Common myeloid progenitor, CD34-positive (primary cell): ENCODE measurements around the gene FOXO3B. TPM values are rescaled to one million over a fixed set of nuclear protein-coding genes. Genes with fewer than 3 reads are reported as not detected.
A peak's percentile ranks its signal among the peaks of the same experiment; 100 is the strongest.
"Not testable (repeated sequence)": the region's sequence is repeated elsewhere in the genome, so short reads cannot be mapped to it uniquely, and the experiment has no call there.

Source experiments
- CTCF ChIA-PET: fragments of 350-600 bp; sonication (Branson Sonifier 250); formaldehyde crosslinking; loops from one replicate; lab custom pipeline; 2021; ENCODE audit warnings: antibody characterized with exemption; lab: Charles Lee
- POLR2A ChIA-PET: fragments of 350-600 bp; sonication (Branson Sonifier 250); formaldehyde crosslinking; loops from one replicate; lab custom pipeline; 2021; ENCODE audit warnings: antibody characterized with exemption; lab: Charles Lee
- DNase-seq, 3 donors: peaks; one replicate each; pipeline versions ENCODE4 v3.0.0 to v3.0.0-alpha.2; 2013
- H3K27ac ChIP-seq, 2 experiments: 1 replicate in 1 of 2; 2 replicates in 1 of 2; pipeline ENCODE4 v1.7.0; 2013; ENCODE audit warnings: inconsistent platforms in 2 of 2, low read length in 2 of 2, mild to moderate bottlenecking in 2 of 2, low read depth in 1 of 2, moderate library complexity in 1 of 2; ENCODE audit not compliant: severe bottlenecking in 2 of 2, insufficient read depth in 1 of 2, poor library complexity in 1 of 2
- H3K27me3 ChIP-seq, 5 experiments: replicated peaks in 2 of 5; 1 replicate in 3 of 5; 2 replicates in 2 of 5; pipeline versions ENCODE4 v1.6.1 to v1.7.0; 2013; ENCODE audit warnings: low read length in 4 of 5, mild to moderate bottlenecking in 2 of 5, moderate library complexity in 2 of 5, inconsistent platforms in 1 of 5; ENCODE audit not compliant: insufficient read depth in 5 of 5, control insufficient read depth in 4 of 5
- H3K36me3 ChIP-seq, 4 experiments: 1 replicate in 2 of 4; 2 replicates in 2 of 4; pipeline versions ENCODE4 v1.6.1 to v1.7.0; 2013; ENCODE audit warnings: low read length in 3 of 4, control low read depth in 1 of 4, mild to moderate bottlenecking in 1 of 4; ENCODE audit not compliant: control insufficient read depth in 4 of 4, insufficient read depth in 4 of 4
- H3K4me1 ChIP-seq, 4 experiments: 1 replicate in 3 of 4; 2 replicates in 1 of 4; pipeline versions ENCODE4 v1.6.1 to v1.7.1; 2013; ENCODE audit warnings: low read length in 3 of 4, mild to moderate bottlenecking in 3 of 4, control low read depth in 1 of 4, inconsistent platforms in 1 of 4, moderate library complexity in 1 of 4; ENCODE audit not compliant: control insufficient read depth in 4 of 4, insufficient read depth in 4 of 4; ENCODE audit errors: control extremely low read depth in 1 of 4
- H3K4me3 ChIP-seq, 7 experiments: 1 replicate in 4 of 7; 2 replicates in 3 of 7; pipeline versions ENCODE4 v1.5.1 to v1.7.0; 2013; ENCODE audit warnings: mild to moderate bottlenecking in 7 of 7, low read length in 6 of 7, moderate library complexity in 6 of 7, inconsistent platforms in 2 of 7, low read depth in 2 of 7, control low read depth in 1 of 7; ENCODE audit not compliant: insufficient read depth in 4 of 7, control insufficient read depth in 1 of 7; ENCODE audit errors: extremely low read depth in 1 of 7
- H3K9me3 ChIP-seq, 5 experiments: 1 replicate in 4 of 5; 2 replicates in 1 of 5; pipeline versions ENCODE4 v1.6.1 to v1.7.1; 2013; ENCODE audit warnings: low read length in 4 of 5, mild to moderate bottlenecking in 2 of 5, inconsistent platforms in 1 of 5, low read depth in 1 of 5, moderate library complexity in 1 of 5; ENCODE audit not compliant: control insufficient read depth in 4 of 5, insufficient read depth in 2 of 5; ENCODE audit errors: control extremely low read depth in 1 of 5
- WGBS: methylation state at CpG from one replicate; pipeline ENCODE4 v1.1.5; 2013; ENCODE audit not compliant: insufficient coverage; 5-methylcytosine and 5-hydroxymethylcytosine counted together
- polyA plus RNA-seq: library from polyadenylated mRNA; unstranded; fragments of 120-200 nt; gene quantifications from one replicate; pipeline ENCODE4 v1.2.1, GENCODE V29; 2013

FOXO3B gene
- 3.3 TPM for polyA plus RNA-seq

GRCh38 chr17:18681767-18682571, at the start of gene FOXO3B:
Gene FOXO3B (minus strand): TSS chr17:18682314. CDS start chr17:18681651, 663 bp downstream.
- DNase-seq: peak; percentile 82 to 91 (median 85)
- H3K36me3 ChIP-seq, H3K27me3 ChIP-seq, POLR2A ChIA-PET, CTCF ChIA-PET, H3K9me3 ChIP-seq, H3K4me1 ChIP-seq, H3K27ac ChIP-seq: not testable (repeated sequence)
- 0% methylated on average over 17 of the region's 58 CpGs for WGBS
- H3K4me3 ChIP-seq: peak within 1 kb of the TSS; percentile 26 to 78 (median 58)

GRCh38 chr17:18723509-18723908, 41.4 kb upstream of the FOXO3B start:
- H3K27ac ChIP-seq, POLR2A ChIA-PET, CTCF ChIA-PET, H3K9me3 ChIP-seq, H3K4me3 ChIP-seq, H3K36me3 ChIP-seq, H3K27me3 ChIP-seq, H3K4me1 ChIP-seq, DNase-seq: not testable (repeated sequence)
- no CpG with 5 or more reads among the region's 1 CpG for WGBS

DNA sequence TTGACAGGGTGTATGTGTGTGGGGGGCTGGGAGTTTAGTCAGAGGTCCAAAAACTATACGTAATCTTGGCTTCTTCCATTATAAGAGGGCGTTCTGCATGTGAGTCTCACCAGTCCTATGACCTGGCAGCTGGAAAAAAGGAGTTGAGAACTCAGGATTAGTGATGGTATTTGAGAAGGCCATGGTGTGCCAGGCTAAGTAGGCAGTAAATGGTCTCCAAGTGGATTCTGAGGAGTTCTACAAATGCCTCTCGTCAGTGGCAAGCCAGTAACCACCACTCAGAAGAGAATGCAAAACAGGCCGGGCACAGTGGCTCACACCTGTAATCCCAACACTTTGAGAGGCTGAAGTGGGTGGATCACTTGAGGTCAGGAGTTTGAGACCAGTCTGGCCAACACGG, 40.5 kb upstream of the FOXO3B start:
- H3K27me3 ChIP-seq, POLR2A ChIA-PET, DNase-seq, H3K36me3 ChIP-seq, CTCF ChIA-PET, H3K9me3 ChIP-seq, H3K4me3 ChIP-seq, H3K4me1 ChIP-seq, H3K27ac ChIP-seq: not testable (repeated sequence)
- WGBS: 90% methylated on average over 3 of the region's 5 CpGs

DNA sequence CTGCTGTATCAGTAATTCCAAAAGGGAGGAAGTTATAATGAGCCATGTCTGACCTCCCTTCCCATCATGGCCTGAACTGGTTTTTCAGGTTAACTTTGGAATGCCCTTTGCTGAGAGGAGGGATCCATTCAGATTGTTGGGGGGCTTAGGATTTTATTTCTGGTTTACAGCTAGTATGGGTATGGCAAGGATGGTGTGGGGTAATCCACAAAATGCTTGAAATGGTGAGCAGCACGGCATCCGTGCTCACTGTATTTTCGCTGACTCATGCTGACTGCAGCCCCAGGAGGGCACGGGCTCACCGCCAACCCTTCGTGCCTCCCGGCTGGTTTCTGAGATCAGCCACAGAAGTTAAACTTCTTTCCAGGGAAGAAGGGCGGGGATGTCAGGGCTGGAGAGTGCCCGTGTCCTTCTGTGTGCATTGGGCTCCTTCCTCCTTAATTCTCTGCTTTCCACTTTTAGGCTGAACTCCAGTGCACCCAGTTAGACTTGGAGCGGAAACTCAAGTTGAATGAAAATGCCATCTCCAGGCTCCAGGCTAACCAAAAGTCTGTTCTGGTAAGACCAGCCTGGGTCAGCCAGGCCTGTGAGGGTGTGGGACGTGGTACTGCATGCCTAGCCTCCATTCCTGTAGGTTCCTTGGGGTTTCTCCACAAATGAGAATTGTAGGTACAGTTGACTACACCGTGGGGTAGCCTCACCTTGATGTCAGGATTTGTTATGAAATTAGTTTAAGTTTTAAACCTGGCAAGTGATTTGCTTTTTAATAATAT, 39.8 kb upstream of the FOXO3B start:
- DNase-seq, H3K9me3 ChIP-seq, H3K36me3 ChIP-seq, H3K27me3 ChIP-seq, H3K4me1 ChIP-seq, H3K27ac ChIP-seq, H3K4me3 ChIP-seq, POLR2A ChIA-PET, CTCF ChIA-PET: not testable (repeated sequence)
- WGBS: no CpG with 5 or more reads among the region's 12 CpGs

GRCh38 chr17:18719428-18720110, 37.5 kb upstream of the FOXO3B start:
- H3K27ac ChIP-seq, H3K36me3 ChIP-seq, CTCF ChIA-PET, POLR2A ChIA-PET, H3K4me3 ChIP-seq, H3K9me3 ChIP-seq, H3K4me1 ChIP-seq, DNase-seq, H3K27me3 ChIP-seq: not testable (repeated sequence)
- 100% methylated on average over 2 of the region's 12 CpGs for WGBS

DNA sequence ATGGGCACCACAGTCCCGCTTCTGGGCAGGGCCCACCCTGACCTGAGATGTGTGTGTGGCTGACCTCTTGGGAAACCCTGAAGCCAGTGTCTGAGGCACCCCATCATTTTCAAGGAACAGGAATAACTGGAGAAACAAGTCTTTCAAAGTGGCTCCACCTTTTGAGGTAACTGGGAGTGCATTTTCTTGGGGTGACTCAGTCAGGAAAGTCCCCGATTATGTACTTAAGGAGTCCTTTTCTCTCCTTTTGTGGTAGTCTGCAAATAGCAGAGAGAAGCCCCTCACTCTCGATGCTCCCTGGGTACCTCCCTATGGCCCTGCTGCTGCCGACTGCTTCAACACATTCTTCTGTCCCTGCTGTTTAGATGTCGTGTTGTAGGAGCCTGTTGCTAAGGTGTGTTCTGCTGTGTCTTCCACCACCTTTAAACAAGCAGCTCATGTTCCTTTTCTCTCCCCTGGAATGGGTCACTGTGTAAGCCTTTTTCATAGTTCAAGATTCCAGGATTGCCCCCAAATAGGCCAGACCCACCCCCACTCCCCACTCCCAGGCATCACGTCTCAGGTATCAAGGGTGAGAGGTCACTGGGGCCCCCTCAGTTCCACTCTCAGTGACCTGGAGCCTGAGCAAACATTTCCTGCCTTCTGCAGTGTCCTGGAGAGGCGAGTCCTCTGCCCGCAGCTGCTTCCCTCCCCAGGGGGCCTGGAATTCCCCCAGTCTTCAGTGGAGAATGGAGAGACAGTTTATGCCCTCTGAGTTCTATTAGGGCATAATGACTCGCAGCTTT, 36.7 kb upstream of the FOXO3B start:
- POLR2A ChIA-PET, CTCF ChIA-PET, H3K4me3 ChIP-seq, H3K9me3 ChIP-seq, H3K27me3 ChIP-seq, H3K36me3 ChIP-seq, H3K4me1 ChIP-seq, H3K27ac ChIP-seq: not testable (repeated sequence)
- peak in 2 of 3 donors; percentile 10 to 11 for DNase-seq
- 73% methylated on average over 3 of the region's 9 CpGs for WGBS
